GM12878 (cell line): ENCODE data around the gene BEST2. TPM values are rescaled to one million over a fixed set of nuclear protein-coding genes. Genes with fewer than 3 reads are reported as not detected.

Experiments used
- BCL3 ChIP-seq: IDR thresholded peaks from 2 replicates; pipeline ENCODE4 v1.6.1; 2011; ENCODE audit warnings: borderline replicate concordance, low read depth, mild to moderate bottlenecking, moderate library complexity, low read length; ENCODE audit not compliant: insufficient read depth, poor library complexity, severe bottlenecking
- BMI1 ChIP-seq: fragments of 450-650 bp; IDR thresholded peaks from 2 replicates; pipeline ENCODE4 v1.6.1; 2016; ENCODE audit warnings: mild to moderate bottlenecking, moderate library complexity, borderline replicate concordance
- CREM ChIP-seq: IDR thresholded peaks from 2 replicates; pipeline ENCODE4 v1.6.1; 2014; ENCODE audit warnings: antibody characterized with exemption, low read depth
- EGR1 ChIP-seq, 2 experiments: IDR thresholded peaks; 1 replicate in 1 of 2; 2 replicates in 1 of 2; pipeline ENCODE4 v1.6.1; 2011 to 2012; ENCODE audit warnings: low read depth in 2 of 2, low read length in 2 of 2, borderline replicate concordance in 1 of 2, mild to moderate bottlenecking in 1 of 2, moderate library complexity in 1 of 2
- ELK1 ChIP-seq: IDR thresholded peaks from 2 replicates; pipeline ENCODE4 v1.6.1; 2012; ENCODE audit warnings: low read depth, low read length, improper control_type of control experiment
- EP300 ChIP-seq, 2 experiments: fragments of 150-350 bp in 1 of 2; IDR thresholded peaks; 2 replicates each; pipeline ENCODE4 v1.6.1; 2011 to 2012; ENCODE audit warnings: low read depth in 2 of 2, low read length in 2 of 2, borderline replicate concordance in 1 of 2, improper control_type of control experiment in 1 of 2, inconsistent platforms in 1 of 2; ENCODE audit not compliant: control insufficient read depth in 1 of 2
- ESRRA ChIP-seq: IDR thresholded peaks from 2 replicates; pipeline ENCODE4 v1.6.1; 2012; ENCODE audit warnings: mild to moderate bottlenecking, low read length, improper control_type of control experiment
- GATAD2B ChIP-seq: fragments of 450-650 bp; conservative IDR thresholded peaks from 2 replicates; pipeline ENCODE4 v1.6.1; 2017; ENCODE audit warnings: low read depth, mild to moderate bottlenecking, moderate library complexity
- POU2F2 ChIP-seq: IDR thresholded peaks from 3 replicates; pipeline ENCODE4 v1.6.1; 2011; ENCODE audit warnings: low read depth, mild to moderate bottlenecking, low read length, borderline replicate concordance
- REST ChIP-seq: IDR thresholded peaks from 2 replicates; pipeline ENCODE4 v1.6.1; 2012; ENCODE audit warnings: mild to moderate bottlenecking, low read depth, low read length
- RFX5 ChIP-seq: IDR thresholded peaks from 2 replicates; pipeline ENCODE4 v1.6.1; 2011; ENCODE audit warnings: low read depth, low read length, improper control_type of control experiment
- SIN3A ChIP-seq: IDR thresholded peaks from 2 replicates; pipeline ENCODE4 v1.6.1; 2012; ENCODE audit warnings: low read depth, low read length, improper control_type of control experiment
- SPI1 ChIP-seq: IDR thresholded peaks from 2 replicates; pipeline ENCODE4 v1.6.1; 2011; ENCODE audit warnings: low read depth, mild to moderate bottlenecking, low read length, moderate library complexity, borderline replicate concordance; ENCODE audit not compliant: insufficient read depth
- TCF12 ChIP-seq: IDR thresholded peaks from 2 replicates; pipeline ENCODE4 v1.6.1; 2011; ENCODE audit warnings: low read depth, mild to moderate bottlenecking, low read length
- ZBTB4 ChIP-seq: fragments of 450-650 bp; formaldehyde crosslinking; IDR thresholded peaks from 2 replicates; pipeline ENCODE4 v1.4.0; 2022; ENCODE audit warnings: mild to moderate bottlenecking, moderate library complexity
- ZSCAN29 ChIP-seq: fragments of 450-650 bp; IDR thresholded peaks from 2 replicates; pipeline ENCODE4 v1.6.1; 2017; ENCODE audit warnings: mild to moderate bottlenecking, moderate library complexity
- polyA plus RNA-seq, 11 experiments: library from polyadenylated mRNA; depleted of rRNA in 4 of 11; unstranded in 6 of 11; stranded (reverse) in 5 of 11; fragments of >200 nt; fragmentation: Nextera tagmentation in 4 of 11; fragmentation: Illumina TruSeq in 1 of 11; extraction: Ambion mirVana in 4 of 11; extraction: Trizol in 1 of 11; gene quantifications; 1 replicate in 1 of 11; 2 replicates in 10 of 11; pipeline versions ENCODE4 v1.2.1 to v1.2.3, GENCODE V29; 2011 to 2016; ENCODE audit warnings: inconsistent platforms in 2 of 11, missing spikeins in 2 of 11, low read depth in 1 of 11
- total RNA-seq, 4 experiments: library from RNA; depleted of rRNA in 3 of 4; stranded (reverse); fragments of >200 nt in 3 of 4; fragmentation: Illumina TruSeq in 1 of 4; extraction: Trizol in 1 of 4; gene quantifications; 2 replicates each; pipeline versions ENCODE4 v1.2.1 to v1.2.3, GENCODE V29; 2013 to 2021

BEST2 gene
- total and polyA plus RNA-seq, 10 of the 15 experiments (the other 5 are each of a cell fraction or from before 2014, with no cell fraction given) = not detected

- TF ChIP-seq EGR1 (IDR thresholded peaks at IDR 0.05; ENCODE audit: borderline replicate concordance in 1 of 2, low read depth in 2 of 2, low read length in 2 of 2) = peak; percentile 98 to 100
- TF ChIP-seq BCL3 = peak; percentile 94
- peak; percentile 68 for TF ChIP-seq CREM
- peak; percentile 80 to 81 for TF ChIP-seq EP300 (IDR thresholded peaks at IDR 0.05; ENCODE audit: borderline replicate concordance in 1 of 2, control insufficient read depth in 1 of 2, low read depth in 2 of 2, low read length in 2 of 2)
- peak; percentile 58; the same call in 1 of the 2 replicates for TF ChIP-seq SIN3A
- TF ChIP-seq ESRRA = no peak
- peak; percentile 74 for TF ChIP-seq ELK1
- TF ChIP-seq SPI1 = peak; percentile 26; the same call in 1 of the 2 replicates
- TF ChIP-seq RFX5 = peak; percentile 47; the same call in 1 of the 2 replicates
- TF ChIP-seq TCF12 = peak; percentile 65; the same call in 1 of the 2 replicates
- peak; percentile 100 for TF ChIP-seq GATAD2B
- peak; percentile 36; the same call in 1 of the 2 replicates for TF ChIP-seq ZSCAN29
- TF ChIP-seq REST = 0 out of 2 replicates have a peak, but pooled peaks have one; percentile 27
- TF ChIP-seq BMI1 = peak; percentile 97
- TF ChIP-seq POU2F2 = peak; percentile 32; the same call in 1 of the 3 replicates
- TF ChIP-seq ZBTB4 (CRISPR knock-in tag) = no peak
These were observed 31.1 kb downstream of the BEST2 start (continued) for GRCh38 chr19:12782424-12783290.
